Stimulated activated naive CD8-positive, alpha-beta T cell treated with anti-CD3 and anti-CD28 coated beads, Interleukin-15, amount 100 ng/mL, for 72 hours (primary cell): Measurements from ENCODE around the gene MAP1LC3B.

ENCODE experiments used
- ATAC-seq: fragments of 150-1000 bp; cut with Tn5 transposase; 2 replicates; pipeline ENCODE4 v1.10.0; 2021; ENCODE audit warnings: mild to moderate bottlenecking, moderate library complexity
- DNase-seq, 2 donors: peaks; one replicate each; pipeline ENCODE4 v3.0.0; 2021 to 2022
- H3K27ac Mint-ChIP-seq, 2 donors: one replicate each; pipeline ENCODE4 v1.8.0; 2022; ENCODE audit warnings: mild to moderate bottlenecking in 2 of 2, mixed read lengths in 2 of 2, moderate library complexity in 2 of 2
- H3K27me3 Mint-ChIP-seq: one replicate; pipeline ENCODE4 v1.8.0; 2022; ENCODE audit warnings: mixed read lengths
- H3K4me1 Mint-ChIP-seq: one replicate; pipeline ENCODE4 v1.8.0; 2022; ENCODE audit warnings: mild to moderate bottlenecking, mixed read lengths
- H3K4me3 Mint-ChIP-seq, 2 donors: one replicate each; pipeline ENCODE4 v1.8.0; 2022; ENCODE audit warnings: mild to moderate bottlenecking in 2 of 2, mixed read lengths in 2 of 2, moderate library complexity in 1 of 2
- H3K9me3 Mint-ChIP-seq, 2 donors: one replicate each; pipeline ENCODE4 v1.8.0; 2022; ENCODE audit warnings: mixed read lengths in 2 of 2

The MAP1LC3B gene

GRCh38 chr16:87407511-87408112, 15.5 kb downstream of the MAP1LC3B start:
- Mint-ChIP-seq H3K27me3 (no peaks in the 10 kb centered on the region), H3K4me1 (no peaks in the 10 kb centered on the region), H3K27ac (peak overlapping the region; percentile 13 to 80), H3K4me3 (no peak overlapping the region), H3K9me3 (no peaks in the 10 kb centered on the region)
- ATAC-seq (peak; percentile 54), DNase-seq (no peak)

- Mint-ChIP-seq H3K27ac (peak overlapping the region in 1 of 2 donors; percentile 27), H3K4me3 (no peak overlapping the region), H3K9me3 (no peaks in the 10 kb centered on the region), H3K4me1 (no peaks in the 10 kb centered on the region), H3K27me3 (no peaks in the 10 kb centered on the region)
- DNase-seq, result no peak
- no peak for ATAC-seq
Measured at GRCh38 chr16:87409153-87409552, 17.0 kb downstream of the MAP1LC3B start.

- no peak for ATAC-seq
- no peak overlapping the region for H3K4me3 Mint-ChIP-seq
- no peaks in the 10 kb centered on the region for H3K9me3 Mint-ChIP-seq
- H3K27ac Mint-ChIP-seq, result no peak overlapping the region
- no peaks in the 10 kb centered on the region for H3K27me3 Mint-ChIP-seq
- DNase-seq, result no peak
- no peaks in the 10 kb centered on the region for H3K4me1 Mint-ChIP-seq
Measured at GRCh38 chr16:87409781-87410180, 17.6 kb downstream of the MAP1LC3B start.

GRCh38 chr16:87410530-87410929, 18.4 kb downstream of the MAP1LC3B start:
- DNase-seq (no peak), ATAC-seq (no peak)
- H3K4me3 Mint-ChIP-seq, result no peak overlapping the region
- H3K27me3 Mint-ChIP-seq, result no peaks in the 10 kb centered on the region
- no peaks in the 10 kb centered on the region for H3K9me3 Mint-ChIP-seq
- H3K27ac Mint-ChIP-seq, result no peak overlapping the region
- no peaks in the 10 kb centered on the region for H3K4me1 Mint-ChIP-seq

- ATAC-seq, result no peak
- Mint-ChIP-seq H3K9me3 (no peaks in the 10 kb centered on the region), H3K4me1 (no peaks in the 10 kb centered on the region), H3K4me3 (no peak overlapping the region), H3K27ac (no peak overlapping the region), H3K27me3 (no peaks in the 10 kb centered on the region)
- DNase-seq, result no peak
Measured at GRCh38 chr16:87410968-87411367, 18.8 kb downstream of the MAP1LC3B start.

- Mint-ChIP-seq H3K27ac (peak overlapping the region in 1 of 2 donors; percentile 74), H3K27me3 (no peaks in the 10 kb centered on the region), H3K9me3 (no peaks in the 10 kb centered on the region), H3K4me1 (no peaks in the 10 kb centered on the region), H3K4me3 (no peak overlapping the region)
- DNase-seq (no peak), ATAC-seq (no peak)
Measured at GRCh38 chr16:87411375-87412271, 19.5 kb downstream of the MAP1LC3B start.

GRCh38 chr16:87412371-87412995, 20.3 kb downstream of the MAP1LC3B start:
- DNase-seq (no peak), ATAC-seq (no peak)
- H3K27ac Mint-ChIP-seq, result peak overlapping the region in 1 of 2 donors; percentile 74
- H3K4me3 Mint-ChIP-seq, result no peak overlapping the region
- no peaks in the 10 kb centered on the region for H3K27me3 Mint-ChIP-seq
- no peaks in the 10 kb centered on the region for H3K9me3 Mint-ChIP-seq
- no peaks in the 10 kb centered on the region for H3K4me1 Mint-ChIP-seq

GRCh38 chr16:87412996-87413421, 20.9 kb downstream of the MAP1LC3B start:
- Mint-ChIP-seq H3K9me3 (no peaks in the 10 kb centered on the region), H3K27me3 (no peaks in the 10 kb centered on the region), H3K27ac (peak overlapping the region in 1 of 2 donors; percentile 71), H3K4me3 (no peak overlapping the region), H3K4me1 (no peaks in the 10 kb centered on the region)
- ATAC-seq, result no peak
- no peak for DNase-seq

GRCh38 chr16:87414251-87414680, 22.1 kb downstream of the MAP1LC3B start:
- ATAC-seq (no peak), DNase-seq (no peak)
- no peaks in the 10 kb centered on the region for H3K27me3 Mint-ChIP-seq

GRCh38 chr16:87415441-87415840, 23.3 kb downstream of the MAP1LC3B start:
- DNase-seq (no peak), ATAC-seq (no peak)
- H3K27me3 Mint-ChIP-seq, result no peaks in the 10 kb centered on the region
- no peaks in the 10 kb centered on the region for H3K4me1 Mint-ChIP-seq
- H3K4me3 Mint-ChIP-seq, result no peak overlapping the region
- H3K27ac Mint-ChIP-seq, result no peak overlapping the region
- no peaks in the 10 kb centered on the region for H3K9me3 Mint-ChIP-seq

More at GRCh38 chr16:87414251-87414680, 22.1 kb downstream of the MAP1LC3B start:
- H3K9me3 Mint-ChIP-seq, result no peaks in the 10 kb centered on the region
- H3K27ac Mint-ChIP-seq, result no peak overlapping the region
- H3K4me1 Mint-ChIP-seq, result no peaks in the 10 kb centered on the region
- no peak overlapping the region for H3K4me3 Mint-ChIP-seq

GRCh38 chr16:87416826-87417527, 24.8 kb downstream of the MAP1LC3B start:
- DNase-seq (peak in 1 of 2 donors; percentile 27), ATAC-seq (no peak)
- Mint-ChIP-seq H3K9me3 (no peaks in the 10 kb centered on the region), H3K4me3 (no peak overlapping the region), H3K27me3 (no peaks in the 10 kb centered on the region), H3K27ac (no peak overlapping the region), H3K4me1 (no peaks in the 10 kb centered on the region)

GRCh38 chr16:87417528-87417910, 25.4 kb downstream of the MAP1LC3B start:
- Mint-ChIP-seq H3K9me3 (no peaks in the 10 kb centered on the region), H3K4me3 (no peak overlapping the region), H3K4me1 (no peaks in the 10 kb centered on the region), H3K27ac (no peak overlapping the region), H3K27me3 (no peaks in the 10 kb centered on the region)
- DNase-seq (no peak), ATAC-seq (no peak)

- Mint-ChIP-seq H3K4me1 (no peaks in the 10 kb centered on the region), H3K9me3 (no peaks in the 10 kb centered on the region), H3K27me3 (no peaks in the 10 kb centered on the region)
Measured at GRCh38 chr16:87418216-87418615, 26.1 kb downstream of the MAP1LC3B start.

GRCh38 chr16:87418644-87419043, 26.5 kb downstream of the MAP1LC3B start:
- H3K27ac Mint-ChIP-seq, result peak overlapping the region in 1 of 2 donors; percentile 54

More at GRCh38 chr16:87418216-87418615, 26.1 kb downstream of the MAP1LC3B start:
- no peak for ATAC-seq
- Mint-ChIP-seq H3K27ac (peak overlapping the region in 1 of 2 donors; percentile 42), H3K4me3 (no peak overlapping the region)
- no peak for DNase-seq

More at GRCh38 chr16:87418644-87419043, 26.5 kb downstream of the MAP1LC3B start:
- ATAC-seq, result no peak
- Mint-ChIP-seq H3K4me3 (no peak overlapping the region), H3K27me3 (no peaks in the 10 kb centered on the region), H3K9me3 (no peaks in the 10 kb centered on the region), H3K4me1 (no peaks in the 10 kb centered on the region)
- DNase-seq, result no peak
